ENCODE data around the gene KRT37.
"Not testable (repeated sequence)": the region's sequence is repeated elsewhere in the genome, so short reads cannot be mapped to it uniquely, and the experiment has no call there.

KRT37 gene

DNA sequence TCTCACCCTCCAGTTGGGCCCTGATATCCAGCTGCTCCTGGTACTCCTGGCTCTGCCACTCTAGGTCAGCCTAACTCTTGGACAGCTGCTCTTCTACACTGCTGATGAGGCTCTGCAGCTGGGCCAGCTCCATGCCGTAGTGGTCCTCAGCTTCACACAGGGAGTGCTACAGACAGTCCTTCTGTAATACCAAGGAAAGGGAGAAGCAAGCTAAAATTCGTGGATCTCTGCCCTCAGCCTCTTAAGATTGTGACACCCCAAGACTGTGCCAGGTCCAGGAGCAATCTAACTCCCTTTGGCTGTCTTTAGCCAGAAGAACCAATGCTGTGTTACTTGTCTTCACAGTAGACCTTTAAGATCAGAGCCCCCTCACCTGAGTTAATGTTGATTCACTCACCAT is 24.1 kb upstream of the KRT37 start:
- no peak for DNase-seq
- peaks cover 43% of the 10 kb centered on the region for H3K27me3 Mint-ChIP-seq
- CTCF ChIA-PET = no interaction called here
- no peak overlapping the region for H3K27ac Mint-ChIP-seq
- no peak overlapping the region for H3K4me3 Mint-ChIP-seq
- H3K36me3 Mint-ChIP-seq = no peaks in the 10 kb centered on the region
- no peaks in the 10 kb centered on the region for H3K9me3 Mint-ChIP-seq
- no peaks in the 10 kb centered on the region for H3K4me1 Mint-ChIP-seq

DNA sequence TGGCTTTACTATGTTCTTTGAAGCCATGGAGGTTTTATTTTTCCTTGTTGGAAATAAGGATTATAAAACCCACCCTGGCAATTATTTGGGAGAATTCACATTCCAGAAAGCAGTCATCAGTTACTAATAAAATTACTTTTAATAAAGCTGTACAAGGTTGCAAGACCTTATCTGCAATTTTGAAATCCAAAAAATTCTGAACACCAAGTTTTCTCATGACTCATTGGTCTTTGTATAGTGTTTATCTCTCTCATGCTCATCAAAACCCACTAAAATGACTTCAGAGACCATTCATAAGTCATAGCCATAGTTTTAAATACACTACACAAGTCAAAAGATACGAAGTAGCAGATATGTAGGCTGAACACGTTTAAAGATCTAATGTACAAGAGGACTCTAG is 22.4 kb upstream of the KRT37 start:
- CTCF ChIA-PET = no interaction called here
- H3K9me3 Mint-ChIP-seq = no peaks in the 10 kb centered on the region
- H3K4me3 Mint-ChIP-seq = no peak overlapping the region
- peaks cover 38% of the 10 kb centered on the region for H3K27me3 Mint-ChIP-seq
- H3K27ac Mint-ChIP-seq = no peak overlapping the region
- no peaks in the 10 kb centered on the region for H3K36me3 Mint-ChIP-seq
- DNase-seq = no peak
- no peaks in the 10 kb centered on the region for H3K4me1 Mint-ChIP-seq

DNA sequence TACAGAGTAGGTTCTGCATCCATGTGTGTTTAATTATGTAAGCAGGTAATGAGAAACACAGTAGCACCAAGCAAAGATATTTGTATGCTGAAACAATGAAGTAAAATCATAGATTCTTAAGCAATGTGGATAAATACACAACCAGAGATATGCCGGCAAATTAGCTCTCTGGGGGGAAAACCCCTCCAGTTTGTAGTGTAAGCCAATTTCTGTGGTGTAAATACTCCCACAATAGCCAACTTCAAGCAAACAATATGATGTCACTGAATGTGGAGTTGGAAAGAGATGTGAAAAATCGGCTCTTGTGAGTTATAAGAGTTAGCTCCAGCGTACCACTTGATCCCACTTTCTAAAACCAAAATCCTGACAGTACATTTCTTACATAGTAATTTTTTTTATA is 20.3 kb upstream of the KRT37 start:
- CTCF ChIA-PET = no interaction called here
- H3K27ac Mint-ChIP-seq = no peak overlapping the region
- no peak overlapping the region for H3K4me3 Mint-ChIP-seq
- H3K36me3 Mint-ChIP-seq = no peaks in the 10 kb centered on the region
- no peaks in the 10 kb centered on the region for H3K4me1 Mint-ChIP-seq
- peaks cover 36% of the 10 kb centered on the region for H3K27me3 Mint-ChIP-seq
- DNase-seq = no peak
- no peaks in the 10 kb centered on the region for H3K9me3 Mint-ChIP-seq

DNA sequence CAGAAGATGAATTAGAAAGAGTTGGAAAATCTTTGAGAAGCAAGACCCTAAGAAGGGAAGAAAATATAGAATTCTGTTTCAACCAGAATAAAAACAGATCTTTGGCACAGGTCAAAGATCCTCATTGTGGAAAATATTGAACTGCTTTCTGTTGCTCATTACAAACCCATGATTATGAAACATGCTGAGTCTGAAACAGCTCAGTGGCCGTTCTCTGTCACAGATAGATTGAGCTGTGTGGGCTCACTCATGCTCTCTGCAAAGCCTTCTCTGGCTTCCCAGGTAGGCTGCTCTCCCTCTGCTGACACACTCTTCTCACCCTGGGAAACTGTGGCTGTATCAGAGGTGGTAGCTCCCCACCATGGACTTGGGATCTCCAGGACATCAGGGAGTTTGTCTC is 19.8 kb upstream of the KRT37 start:
- Mint-ChIP-seq H3K4me3 (no peak overlapping the region), H3K27ac (no peak overlapping the region), H3K4me1 (no peaks in the 10 kb centered on the region), H3K27me3 (peaks cover 35% of the 10 kb centered on the region), H3K36me3 (no peaks in the 10 kb centered on the region), H3K9me3 (no peaks in the 10 kb centered on the region)
- no peak for DNase-seq
- CTCF ChIA-PET = no interaction called here

DNA sequence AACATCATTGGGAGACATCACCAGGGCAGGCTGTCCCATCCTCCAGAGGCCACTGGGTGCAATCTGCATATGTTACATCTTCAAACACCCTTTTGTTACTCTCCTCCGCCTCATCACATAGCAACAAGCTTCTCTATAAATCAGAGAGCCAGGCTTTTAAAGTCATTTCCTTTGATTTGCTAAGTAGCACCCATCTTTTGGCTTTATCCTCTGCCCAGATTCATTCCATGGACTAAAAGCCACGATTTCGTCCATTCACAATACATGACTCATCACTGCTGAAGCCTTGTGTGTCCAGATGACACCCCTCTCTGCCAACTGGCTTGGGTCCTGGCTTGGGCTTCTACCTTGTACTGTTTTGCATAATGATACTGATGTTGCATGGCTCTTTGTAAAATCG is 18.4 kb upstream of the KRT37 start:
- no peaks in the 10 kb centered on the region for H3K36me3 Mint-ChIP-seq
- H3K4me1 Mint-ChIP-seq = no peaks in the 10 kb centered on the region
- H3K27ac Mint-ChIP-seq = no peak overlapping the region
- CTCF ChIA-PET = no interaction called here
- no peak for DNase-seq
- no peak overlapping the region for H3K4me3 Mint-ChIP-seq
- peaks cover 27% of the 10 kb centered on the region for H3K27me3 Mint-ChIP-seq
- H3K9me3 Mint-ChIP-seq = no peaks in the 10 kb centered on the region

DNA sequence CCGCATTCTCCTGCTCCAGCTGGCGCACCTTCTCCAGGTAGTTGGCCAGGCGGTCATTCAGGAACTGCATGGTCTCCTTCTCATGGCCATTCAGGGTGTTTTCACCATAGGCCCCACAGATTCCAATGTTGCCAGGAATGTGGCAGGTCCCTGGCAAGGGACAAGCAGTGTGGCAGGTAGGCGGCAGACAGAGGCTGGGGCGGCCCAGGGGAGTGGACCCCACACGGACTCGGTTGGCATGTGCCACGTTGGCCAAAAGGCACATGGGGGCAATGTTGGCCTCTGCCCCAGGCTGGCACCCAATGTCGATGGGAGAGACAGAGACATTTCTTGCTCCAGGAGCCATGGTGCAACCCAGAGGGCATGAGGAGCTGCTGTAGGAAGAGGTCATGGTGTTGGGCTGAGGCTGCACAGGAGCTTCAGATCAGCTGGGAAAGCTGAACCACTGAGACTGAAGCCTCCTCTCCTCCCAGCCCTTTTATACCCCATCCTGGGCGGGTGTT is 16.2 kb upstream of the KRT37 start, which contains the start of gene KRT38:
KRT38 (minus strand) TSS at position 453 of the 503 bp plus-strand sequence; CDS start at position 391, 62 bp downstream.
- Mint-ChIP-seq H3K4me1 (no peaks in the 10 kb centered on the region), H3K27me3 (peaks cover 27% of the 10 kb centered on the region), H3K4me3 (no peak within 1 kb of the TSS), H3K9me3 (no peaks in the 10 kb centered on the region), H3K27ac (no peak within 1 kb of the TSS), H3K36me3 (no peaks in the 10 kb centered on the region)
- CTCF ChIA-PET = no interaction called here
- DNase-seq = no peak

DNA sequence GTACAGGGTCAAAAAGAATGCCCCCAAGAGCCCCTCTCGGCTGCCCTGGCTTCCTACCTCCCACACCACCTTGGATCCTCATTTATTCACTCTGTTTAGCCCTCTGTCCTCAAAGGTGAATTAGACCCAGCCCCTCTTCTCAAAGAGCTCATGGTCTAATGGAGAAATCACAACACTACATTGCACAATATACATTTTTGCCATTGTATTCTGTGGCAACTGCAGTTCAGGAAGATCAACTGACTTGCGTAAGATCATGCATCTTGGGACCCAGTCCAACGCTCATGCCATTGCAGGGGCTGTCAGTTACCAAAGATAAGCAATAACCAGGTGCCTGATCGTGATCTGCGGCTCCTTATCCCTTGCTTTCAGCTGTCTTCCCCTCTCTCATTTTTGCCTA is 15.0 kb upstream of the KRT37 start:
- no peaks in the 10 kb centered on the region for H3K4me1 Mint-ChIP-seq
- CTCF ChIA-PET = no interaction called here
- H3K4me3 Mint-ChIP-seq = no peak overlapping the region
- peaks cover 24% of the 10 kb centered on the region for H3K27me3 Mint-ChIP-seq
- no peaks in the 10 kb centered on the region for H3K9me3 Mint-ChIP-seq
- no peak overlapping the region for H3K27ac Mint-ChIP-seq
- no peaks in the 10 kb centered on the region for H3K36me3 Mint-ChIP-seq
- no peak for DNase-seq

DNA sequence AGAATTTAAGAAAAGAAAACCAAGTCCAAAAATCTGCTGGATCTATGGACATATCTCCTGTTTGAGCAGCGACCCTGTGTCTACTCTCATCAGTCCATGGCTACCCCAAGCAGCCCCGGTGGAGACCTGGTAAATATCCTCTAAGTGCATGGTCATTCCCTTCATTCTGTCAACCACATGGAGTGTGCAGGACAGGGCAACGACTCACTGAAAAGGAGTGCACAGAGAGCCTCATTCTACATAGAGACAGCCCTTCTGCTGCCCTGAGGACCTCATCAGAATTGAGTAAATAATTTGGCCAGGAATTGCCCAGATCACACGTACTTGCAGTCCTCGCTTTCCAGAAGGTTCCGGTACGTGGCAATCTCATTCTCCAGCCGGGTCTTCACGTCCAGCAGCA is 13.4 kb upstream of the KRT37 start:
- no peaks in the 10 kb centered on the region for H3K4me1 Mint-ChIP-seq
- no peak for DNase-seq
- no peak overlapping the region for H3K4me3 Mint-ChIP-seq
- H3K27ac Mint-ChIP-seq = no peak overlapping the region
- CTCF ChIA-PET = no interaction called here
- peaks cover 14% of the 10 kb centered on the region for H3K27me3 Mint-ChIP-seq
- H3K9me3 Mint-ChIP-seq = no peaks in the 10 kb centered on the region
- H3K36me3 Mint-ChIP-seq = no peaks in the 10 kb centered on the region

DNA sequence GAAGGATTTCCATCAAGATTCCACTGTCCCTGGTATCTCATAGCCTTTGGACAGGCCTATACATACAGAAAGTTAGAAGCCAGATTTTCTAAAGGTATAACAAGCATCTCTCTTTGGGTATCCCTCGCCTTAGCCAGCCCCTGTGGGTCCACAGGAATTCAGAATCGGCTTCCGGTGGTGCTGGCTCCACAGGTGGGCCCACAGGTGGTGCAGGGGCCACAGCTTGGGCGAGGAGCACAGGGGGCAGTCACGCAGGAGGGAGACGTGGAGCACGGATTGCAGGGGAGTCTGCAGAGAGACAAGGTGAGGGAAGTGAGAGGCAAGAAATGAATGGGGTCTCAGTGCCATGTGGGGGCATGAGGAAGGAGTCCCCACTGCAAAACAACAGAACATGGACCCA is 12.9 kb upstream of the KRT37 start:
- peaks cover 13% of the 10 kb centered on the region for H3K27me3 Mint-ChIP-seq
- DNase-seq = no peak
- H3K4me3 Mint-ChIP-seq = no peak overlapping the region
- CTCF ChIA-PET = no interaction called here
- H3K36me3 Mint-ChIP-seq = no peaks in the 10 kb centered on the region
- no peaks in the 10 kb centered on the region for H3K4me1 Mint-ChIP-seq
- no peak overlapping the region for H3K27ac Mint-ChIP-seq
- H3K9me3 Mint-ChIP-seq = no peaks in the 10 kb centered on the region

DNA sequence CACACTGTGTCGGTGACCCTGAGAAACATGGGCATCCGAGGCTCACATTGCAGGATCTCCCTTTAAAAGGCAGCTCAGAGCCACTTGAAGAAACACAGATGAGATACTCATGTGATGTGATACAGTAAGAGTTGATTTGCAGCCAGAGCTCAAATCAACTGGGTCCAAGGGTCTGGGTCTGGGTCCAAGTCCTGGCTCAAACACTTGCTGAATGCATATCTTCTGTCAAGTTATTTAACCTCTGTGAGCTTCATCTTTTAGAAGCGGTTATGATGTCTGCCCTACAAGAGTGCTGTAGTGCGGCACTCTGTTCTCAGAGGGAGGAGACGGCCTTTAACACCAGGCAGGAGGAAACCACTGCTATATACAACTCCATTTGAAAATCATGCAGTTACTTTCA is 10.0 kb upstream of the KRT37 start:
- Mint-ChIP-seq H3K27ac (no peak overlapping the region), H3K4me3 (no peak overlapping the region), H3K36me3 (no peaks in the 10 kb centered on the region), H3K27me3 (peaks cover 8% of the 10 kb centered on the region), H3K9me3 (no peaks in the 10 kb centered on the region), H3K4me1 (no peaks in the 10 kb centered on the region)
- CTCF ChIA-PET = interaction anchor here (1.0 kb wide), 1 partner anchor 114 kb away, joined by 3 read pairs; no protein-coding TSS in a partner anchor
- DNase-seq = no peak

DNA sequence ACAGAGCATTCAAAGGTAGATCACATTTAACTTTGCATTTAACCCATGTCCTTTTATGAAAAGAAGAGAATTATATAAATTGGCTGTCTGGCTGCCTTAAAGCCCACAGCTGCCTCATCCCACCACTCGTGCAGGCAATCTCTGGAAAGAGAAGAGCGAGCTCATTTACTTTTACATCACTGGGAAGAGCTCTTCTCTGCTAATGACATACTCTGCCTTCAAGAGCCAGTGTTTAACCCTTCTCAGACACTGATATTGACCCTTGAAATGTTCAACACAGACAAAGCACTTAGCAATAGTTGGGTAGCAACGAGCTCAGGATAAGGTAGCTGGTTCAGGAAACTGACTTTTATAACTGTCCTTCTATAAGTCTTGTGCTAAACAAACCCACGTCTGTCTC is 9.6 kb upstream of the KRT37 start:
- H3K27me3 Mint-ChIP-seq = peaks cover 8% of the 10 kb centered on the region
- H3K9me3 Mint-ChIP-seq = no peaks in the 10 kb centered on the region
- no peaks in the 10 kb centered on the region for H3K4me1 Mint-ChIP-seq
- no peak overlapping the region for H3K27ac Mint-ChIP-seq
- no peak for DNase-seq
- CTCF ChIA-PET = interaction anchor here (1.0 kb wide), 1 partner anchor 115 kb away, joined by 3 read pairs; no protein-coding TSS in a partner anchor
- H3K4me3 Mint-ChIP-seq = no peak overlapping the region
- H3K36me3 Mint-ChIP-seq = no peaks in the 10 kb centered on the region

DNA sequence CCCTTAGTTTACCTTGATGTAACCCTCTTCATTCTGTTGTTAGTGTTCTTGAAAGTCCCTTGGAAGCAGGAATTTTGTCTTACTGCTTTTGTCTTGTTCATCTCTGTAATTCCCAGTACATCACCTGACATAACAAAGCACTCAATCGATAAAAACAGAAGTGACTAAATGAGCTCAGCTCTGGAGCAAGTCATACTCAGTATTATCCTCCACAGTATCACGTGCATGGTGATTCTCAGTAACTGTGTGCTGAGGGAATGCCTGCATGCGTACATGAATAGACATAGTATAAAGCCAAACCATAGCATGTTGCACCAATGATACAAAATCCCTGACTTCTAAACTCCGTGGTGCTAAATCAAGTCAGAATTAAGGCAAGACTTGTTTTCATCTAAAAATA is 9.2 kb upstream of the KRT37 start:
- DNase-seq = no peak
- H3K27me3 Mint-ChIP-seq = peaks cover 8% of the 10 kb centered on the region
- H3K27ac Mint-ChIP-seq = no peak overlapping the region
- no peaks in the 10 kb centered on the region for H3K4me1 Mint-ChIP-seq
- H3K9me3 Mint-ChIP-seq = no peaks in the 10 kb centered on the region
- no peaks in the 10 kb centered on the region for H3K36me3 Mint-ChIP-seq
- no peak overlapping the region for H3K4me3 Mint-ChIP-seq
- CTCF ChIA-PET = interaction anchor here (1.0 kb wide), 1 partner anchor 115 kb away, joined by 3 read pairs; no protein-coding TSS in a partner anchor

DNA sequence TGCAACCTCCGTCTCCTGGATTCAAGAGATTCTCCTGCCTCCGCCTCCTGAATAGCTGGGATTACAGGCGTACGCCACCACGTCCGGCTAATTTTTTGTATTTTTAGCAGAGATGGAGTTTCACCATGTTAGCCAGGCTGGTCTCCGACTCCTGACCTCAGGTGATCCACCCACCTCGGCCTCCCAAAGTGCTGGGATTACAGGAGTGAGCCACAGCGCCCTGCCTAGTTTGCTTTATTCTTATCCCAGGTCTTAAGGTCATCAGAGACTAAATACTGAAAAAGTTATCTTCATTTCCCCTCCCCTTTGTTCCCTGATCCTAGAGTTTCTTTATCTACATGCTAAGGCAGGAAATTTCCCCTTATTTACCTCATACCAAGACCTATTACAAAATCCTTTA is 6.0 kb upstream of the KRT37 start:
- H3K27me3 Mint-ChIP-seq, H3K4me1 Mint-ChIP-seq, H3K36me3 Mint-ChIP-seq, CTCF ChIA-PET, H3K4me3 Mint-ChIP-seq, DNase-seq, H3K27ac Mint-ChIP-seq, H3K9me3 Mint-ChIP-seq: not testable (repeated sequence)

DNA sequence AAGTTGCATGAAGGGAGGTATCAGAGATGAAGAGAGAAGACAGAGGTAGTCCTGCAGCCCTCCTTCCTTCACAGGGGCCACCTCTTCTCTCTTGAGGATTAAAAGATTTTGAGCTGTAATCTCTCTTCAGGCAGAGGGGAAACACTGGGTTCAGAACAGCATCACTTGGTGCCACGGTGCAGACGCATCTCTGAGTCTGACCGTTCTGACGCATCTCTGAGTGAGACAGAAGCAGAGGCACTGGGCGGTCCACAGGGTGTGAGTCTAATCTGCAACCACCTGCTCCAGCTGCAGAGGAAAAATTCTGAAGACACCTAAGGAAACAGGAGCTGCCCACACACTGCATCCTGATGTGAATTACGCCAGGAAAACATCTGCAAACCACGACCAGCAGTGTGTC is 5.3 kb upstream of the KRT37 start:
- H3K27ac Mint-ChIP-seq = no peak overlapping the region
- no peak overlapping the region for H3K4me3 Mint-ChIP-seq
- H3K36me3 Mint-ChIP-seq = no peaks in the 10 kb centered on the region
- DNase-seq = no peak
- CTCF ChIA-PET = no interaction called here
- H3K9me3 Mint-ChIP-seq = no peaks in the 10 kb centered on the region
- H3K27me3 Mint-ChIP-seq = peaks cover 8% of the 10 kb centered on the region
- no peaks in the 10 kb centered on the region for H3K4me1 Mint-ChIP-seq

DNA sequence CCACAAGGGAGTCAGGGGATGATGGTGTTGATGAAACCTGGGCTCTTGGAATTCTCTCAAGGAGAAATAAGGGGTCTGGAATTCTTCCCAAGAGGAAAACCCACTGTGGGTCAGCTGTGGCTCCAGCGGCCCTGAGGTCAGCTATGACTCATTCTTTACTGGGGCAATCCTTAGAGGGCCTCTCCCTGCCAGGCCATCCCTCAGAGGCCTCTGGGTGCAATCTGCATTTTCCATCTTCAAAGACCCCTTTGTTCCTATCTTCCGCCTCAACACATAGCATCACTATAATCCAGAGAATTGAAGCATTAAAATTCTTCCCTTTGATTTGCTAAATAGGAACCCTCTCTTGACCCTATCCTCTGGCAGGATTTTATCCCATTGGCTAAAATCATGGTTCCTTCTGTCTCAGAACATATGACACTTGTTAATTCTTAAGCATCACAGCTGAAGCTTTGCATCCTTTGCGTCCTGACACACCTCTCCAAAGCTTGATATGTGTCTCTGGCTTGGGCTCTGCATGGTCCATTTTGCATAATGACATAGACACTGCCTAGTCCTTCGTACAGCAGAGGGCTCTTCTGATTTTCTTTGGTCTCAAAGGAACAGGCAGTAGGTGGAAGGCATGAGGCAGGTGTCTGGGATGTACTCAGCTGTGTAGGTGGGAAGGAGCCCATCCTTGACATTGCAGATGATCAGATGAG is 4.4 kb upstream of the KRT37 start:
- H3K4me3 Mint-ChIP-seq = no peak overlapping the region
- H3K4me1 Mint-ChIP-seq = no peaks in the 10 kb centered on the region
- CTCF ChIA-PET = no interaction called here
- H3K27ac Mint-ChIP-seq = no peak overlapping the region
- no peak for DNase-seq
- H3K9me3 Mint-ChIP-seq = no peaks in the 10 kb centered on the region
- peaks cover 7% of the 10 kb centered on the region for H3K27me3 Mint-ChIP-seq
- H3K36me3 Mint-ChIP-seq = no peaks in the 10 kb centered on the region
